Endothelial cell of umbilical vein (primary cell): ENCODE measurements around the gene FBXL19.

Experiments
- EZH2 ChIP-seq: IDR thresholded peaks from 2 replicates; pipeline ENCODE4 v1.6.1; 2012; ENCODE audit warnings: borderline replicate concordance, low read depth, mild to moderate bottlenecking, moderate library complexity, low read length, inconsistent platforms; ENCODE audit not compliant: severe bottlenecking
- JUN ChIP-seq: IDR thresholded peaks from 2 replicates; pipeline ENCODE4 v1.6.1; 2011; ENCODE audit warnings: borderline replicate concordance, low read depth; ENCODE audit not compliant: insufficient read length, insufficient read depth
- POLR2A ChIP-seq: IDR thresholded peaks from 2 replicates; pipeline ENCODE4 v1.6.1; 2012; ENCODE audit warnings: low read depth, mild to moderate bottlenecking, control low read depth, low read length
- POLR2AphosphoS5 ChIP-seq: IDR thresholded peaks from 2 replicates; pipeline ENCODE4 v1.6.1; 2012; ENCODE audit warnings: low read depth, mild to moderate bottlenecking, control low read depth, low read length, moderate library complexity; ENCODE audit not compliant: insufficient read depth
- TF ChIP-seq, protein P1 (sequence below), 2 donors: IDR thresholded peaks; 1 replicate in 1 of 2; 2 replicates in 1 of 2; pipeline ENCODE4 v1.5.1; 2011; ENCODE audit warnings: low read length in 2 of 2, mild to moderate bottlenecking in 2 of 2, moderate library complexity in 2 of 2, control low read depth in 1 of 2, inconsistent platforms in 1 of 2, low read depth in 1 of 2; ENCODE audit not compliant: insufficient read depth in 1 of 2; ENCODE audit errors: extremely low read depth in 1 of 2
- TF ChIP-seq, protein P2 (sequence below): IDR thresholded peaks from 2 replicates; pipeline ENCODE4 v1.6.1; 2011; ENCODE audit not compliant: insufficient read depth, insufficient read length

DNA sequence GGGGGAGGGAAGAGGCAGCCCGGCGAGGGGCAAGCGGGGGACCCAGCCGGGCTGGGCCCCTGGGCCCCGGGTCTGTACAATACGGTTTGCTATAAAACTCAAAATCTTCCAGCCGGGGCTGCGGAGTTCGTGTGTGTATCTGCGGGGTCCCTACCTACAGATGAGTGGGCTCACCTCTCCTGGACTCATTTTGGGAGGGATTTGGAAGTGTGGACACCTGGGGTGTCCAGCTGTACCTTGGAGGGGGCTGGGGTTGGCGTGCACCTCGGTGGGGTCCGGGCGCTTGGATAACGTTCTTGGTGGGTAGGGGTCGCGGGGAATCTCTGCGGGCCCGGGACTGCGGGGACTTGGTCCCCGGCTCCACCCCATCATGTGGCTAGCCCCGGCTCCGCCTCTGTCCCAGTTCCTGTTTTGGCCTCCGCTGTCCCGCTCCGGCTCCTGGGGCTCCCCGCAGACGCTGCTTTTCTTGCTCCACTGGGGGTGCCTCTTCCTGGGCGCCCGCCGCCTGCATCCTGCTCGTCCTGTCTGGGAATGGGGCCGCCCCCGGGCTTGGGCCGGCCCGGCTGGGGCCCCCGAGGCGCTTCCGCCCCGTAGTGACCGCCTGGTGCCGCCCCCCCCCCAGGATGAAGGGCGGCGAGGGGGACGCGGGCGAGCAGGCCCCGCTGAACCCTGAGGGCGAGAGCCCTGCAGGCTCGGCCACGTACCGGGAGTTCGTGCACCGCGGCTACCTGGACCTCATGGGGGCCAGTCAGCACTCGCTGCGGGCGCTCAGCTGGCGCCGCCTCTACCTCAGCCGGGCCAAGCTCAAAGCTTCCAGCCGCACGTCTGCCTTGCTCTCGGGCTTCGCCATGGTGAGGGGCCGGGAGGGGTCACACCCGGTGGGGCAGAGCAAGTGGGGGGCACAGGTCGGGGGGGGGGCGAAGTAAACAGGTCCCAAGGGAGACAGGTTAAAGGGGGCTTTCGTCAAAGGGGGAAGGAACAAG lies 25.6 kb downstream of the FBXL19 start, which contains the start of gene ORAI3:
- TF ChIP-seq, protein P1, sequence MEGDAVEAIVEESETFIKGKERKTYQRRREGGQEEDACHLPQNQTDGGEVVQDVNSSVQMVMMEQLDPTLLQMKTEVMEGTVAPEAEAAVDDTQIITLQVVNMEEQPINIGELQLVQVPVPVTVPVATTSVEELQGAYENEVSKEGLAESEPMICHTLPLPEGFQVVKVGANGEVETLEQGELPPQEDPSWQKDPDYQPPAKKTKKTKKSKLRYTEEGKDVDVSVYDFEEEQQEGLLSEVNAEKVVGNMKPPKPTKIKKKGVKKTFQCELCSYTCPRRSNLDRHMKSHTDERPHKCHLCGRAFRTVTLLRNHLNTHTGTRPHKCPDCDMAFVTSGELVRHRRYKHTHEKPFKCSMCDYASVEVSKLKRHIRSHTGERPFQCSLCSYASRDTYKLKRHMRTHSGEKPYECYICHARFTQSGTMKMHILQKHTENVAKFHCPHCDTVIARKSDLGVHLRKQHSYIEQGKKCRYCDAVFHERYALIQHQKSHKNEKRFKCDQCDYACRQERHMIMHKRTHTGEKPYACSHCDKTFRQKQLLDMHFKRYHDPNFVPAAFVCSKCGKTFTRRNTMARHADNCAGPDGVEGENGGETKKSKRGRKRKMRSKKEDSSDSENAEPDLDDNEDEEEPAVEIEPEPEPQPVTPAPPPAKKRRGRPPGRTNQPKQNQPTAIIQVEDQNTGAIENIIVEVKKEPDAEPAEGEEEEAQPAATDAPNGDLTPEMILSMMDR (IDR thresholded peaks at IDR 0.05; ENCODE audit: extremely low read depth in 1 of 2, insufficient read depth in 1 of 2, low read depth in 1 of 2, low read length in 2 of 2): no peak
- no peak for TF ChIP-seq EZH2
- TF ChIP-seq POLR2AphosphoS5: peak; percentile 84
- peak; percentile 76 for TF ChIP-seq POLR2A
- no peak for TF ChIP-seq JUN
- TF ChIP-seq, protein P2, sequence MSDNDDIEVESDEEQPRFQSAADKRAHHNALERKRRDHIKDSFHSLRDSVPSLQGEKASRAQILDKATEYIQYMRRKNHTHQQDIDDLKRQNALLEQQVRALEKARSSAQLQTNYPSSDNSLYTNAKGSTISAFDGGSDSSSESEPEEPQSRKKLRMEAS: no peak
